Stimulated activated naive CD8-positive, alpha-beta T cell treated with anti-CD3 and anti-CD28 coated beads, Interleukin-15, amount 100 ng/mL, for 72 hours (primary cell): ENCODE results near the gene MAB21L4.
A peak's percentile ranks its signal among the peaks of the same experiment; 100 is the strongest.

Experiments
- ATAC-seq: fragments of 150-1000 bp; cut with Tn5 transposase; 2 replicates; pipeline ENCODE4 v1.10.0; 2021; ENCODE audit warnings: mild to moderate bottlenecking, moderate library complexity
- DNase-seq, 2 donors: peaks; one replicate each; pipeline ENCODE4 v3.0.0; 2021 to 2022
- H3K27ac Mint-ChIP-seq, 2 donors: one replicate each; pipeline ENCODE4 v1.8.0; 2022; ENCODE audit warnings: mild to moderate bottlenecking in 2 of 2, mixed read lengths in 2 of 2, moderate library complexity in 2 of 2
- H3K27me3 Mint-ChIP-seq: one replicate; pipeline ENCODE4 v1.8.0; 2022; ENCODE audit warnings: mixed read lengths
- H3K4me1 Mint-ChIP-seq: one replicate; pipeline ENCODE4 v1.8.0; 2022; ENCODE audit warnings: mild to moderate bottlenecking, mixed read lengths
- H3K4me3 Mint-ChIP-seq, 2 donors: one replicate each; pipeline ENCODE4 v1.8.0; 2022; ENCODE audit warnings: mild to moderate bottlenecking in 2 of 2, mixed read lengths in 2 of 2, moderate library complexity in 1 of 2
- H3K9me3 Mint-ChIP-seq, 2 donors: one replicate each; pipeline ENCODE4 v1.8.0; 2022; ENCODE audit warnings: mixed read lengths in 2 of 2

MAB21L4 gene

DNA sequence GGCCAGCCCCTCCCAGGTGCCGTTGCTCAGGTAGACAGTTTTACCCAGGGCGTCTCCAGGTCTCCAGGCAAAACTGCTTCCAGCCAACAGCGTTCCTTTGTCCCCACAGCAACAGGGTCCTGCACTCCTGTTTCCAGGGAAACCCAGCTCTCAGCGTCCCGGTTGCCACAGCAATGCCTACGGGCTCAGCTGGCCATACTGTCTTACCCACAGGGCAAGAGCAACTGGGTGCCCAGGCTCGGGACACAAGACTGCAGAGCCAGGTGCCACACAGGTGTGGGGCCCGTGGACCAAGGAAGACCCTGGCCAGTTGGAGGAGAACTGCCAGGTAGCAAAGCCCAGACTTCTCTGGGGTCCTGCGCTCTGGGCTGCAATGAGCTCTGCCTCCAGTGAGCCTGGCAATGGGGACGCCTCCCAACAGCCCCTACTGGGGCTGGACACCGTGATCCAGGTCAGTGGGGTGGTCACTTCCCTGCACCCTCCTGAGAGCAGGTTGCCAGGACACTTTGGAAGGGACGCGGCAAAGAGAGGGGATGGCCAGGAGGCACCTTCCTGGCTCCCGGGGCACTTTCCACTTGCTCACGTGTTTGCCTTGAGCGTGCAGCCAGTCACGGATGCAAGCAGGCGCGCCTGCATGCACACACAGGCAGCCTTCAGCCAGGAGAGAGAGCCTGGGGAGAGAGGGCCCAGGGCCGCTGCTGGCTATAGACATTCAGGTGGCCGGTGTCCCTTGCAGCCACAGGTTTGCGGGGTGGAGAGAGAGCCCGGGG is 10.4 kb upstream of the MAB21L4 start, which contains the start of gene CROCC2:
TSS of gene CROCC2 (plus strand) at position 196 of the 770 bp plus-strand sequence. CDS start at position 374, 178 bp downstream.
- Mint-ChIP-seq H3K27ac (no peak within 1 kb of the TSS), H3K4me3 (no peak within 1 kb of the TSS), H3K27me3 (peaks cover 19% of the 10 kb centered on the region), H3K9me3 (no peaks in the 10 kb centered on the region), H3K4me1 (no peaks in the 10 kb centered on the region)
- ATAC-seq (no peak), DNase-seq (no peak)

- no peaks in the 10 kb centered on the region for H3K9me3 Mint-ChIP-seq
- no peak overlapping the region for H3K27ac Mint-ChIP-seq
- peaks cover 24% of the 10 kb centered on the region for H3K27me3 Mint-ChIP-seq
- ATAC-seq (peak; percentile 31), DNase-seq (no peak)
- no peaks in the 10 kb centered on the region for H3K4me1 Mint-ChIP-seq
- H3K4me3 Mint-ChIP-seq = no peak overlapping the region
Observed at GRCh38 chr2:240905176-240905781, 9.3 kb upstream of the MAB21L4 start.

DNA sequence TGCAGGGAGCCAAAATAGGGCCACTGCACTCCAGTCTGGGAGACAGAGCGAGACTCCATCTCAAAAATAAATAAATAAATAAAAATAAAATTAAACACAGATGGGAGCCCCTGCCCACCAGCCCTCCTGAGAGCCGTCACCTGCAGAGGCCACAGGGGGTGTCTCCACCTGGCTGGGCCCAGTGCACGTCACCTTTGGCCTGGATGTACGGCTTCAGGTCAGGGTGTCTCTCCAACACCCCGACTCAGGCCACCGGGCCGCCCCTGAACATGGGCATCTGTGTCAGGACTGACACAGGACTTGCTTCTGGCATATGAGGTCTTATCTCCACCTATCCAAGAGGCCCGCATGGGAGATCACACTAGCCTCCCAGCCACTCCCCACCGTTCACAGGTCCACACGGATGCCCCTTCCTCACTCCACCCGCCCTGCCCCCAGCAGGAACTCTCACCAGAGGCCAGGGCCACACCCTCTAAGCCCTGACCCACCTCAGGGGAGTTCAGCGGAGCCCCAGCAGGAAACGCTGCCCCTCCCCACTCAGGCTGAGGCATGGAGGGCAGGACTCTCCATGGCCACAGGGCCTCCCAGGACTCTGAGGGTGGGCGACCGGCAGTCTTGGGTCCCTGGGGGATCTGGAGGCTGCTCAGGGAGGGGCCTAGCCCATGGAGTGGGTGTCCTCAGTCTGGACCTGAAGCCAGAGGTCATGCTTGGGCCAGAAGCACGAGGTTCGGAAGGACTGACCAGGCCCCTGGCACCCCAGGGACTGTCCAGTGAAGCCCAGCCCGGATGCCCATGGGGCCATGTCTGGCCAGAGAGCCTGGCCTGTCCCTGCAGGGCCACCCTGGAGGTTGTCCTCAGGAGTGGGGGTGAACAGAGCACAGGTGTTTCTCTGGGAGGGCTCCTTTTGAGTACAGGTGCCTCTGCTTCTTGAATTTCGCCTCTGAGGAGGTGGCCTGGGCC is 8.5 kb upstream of the MAB21L4 start:
- no peaks in the 10 kb centered on the region for H3K4me1 Mint-ChIP-seq
- no peak for DNase-seq
- H3K27ac Mint-ChIP-seq = no peak overlapping the region
- peaks cover 24% of the 10 kb centered on the region for H3K27me3 Mint-ChIP-seq
- H3K4me3 Mint-ChIP-seq = no peak overlapping the region
- ATAC-seq = no peak
- H3K9me3 Mint-ChIP-seq = no peaks in the 10 kb centered on the region

DNA sequence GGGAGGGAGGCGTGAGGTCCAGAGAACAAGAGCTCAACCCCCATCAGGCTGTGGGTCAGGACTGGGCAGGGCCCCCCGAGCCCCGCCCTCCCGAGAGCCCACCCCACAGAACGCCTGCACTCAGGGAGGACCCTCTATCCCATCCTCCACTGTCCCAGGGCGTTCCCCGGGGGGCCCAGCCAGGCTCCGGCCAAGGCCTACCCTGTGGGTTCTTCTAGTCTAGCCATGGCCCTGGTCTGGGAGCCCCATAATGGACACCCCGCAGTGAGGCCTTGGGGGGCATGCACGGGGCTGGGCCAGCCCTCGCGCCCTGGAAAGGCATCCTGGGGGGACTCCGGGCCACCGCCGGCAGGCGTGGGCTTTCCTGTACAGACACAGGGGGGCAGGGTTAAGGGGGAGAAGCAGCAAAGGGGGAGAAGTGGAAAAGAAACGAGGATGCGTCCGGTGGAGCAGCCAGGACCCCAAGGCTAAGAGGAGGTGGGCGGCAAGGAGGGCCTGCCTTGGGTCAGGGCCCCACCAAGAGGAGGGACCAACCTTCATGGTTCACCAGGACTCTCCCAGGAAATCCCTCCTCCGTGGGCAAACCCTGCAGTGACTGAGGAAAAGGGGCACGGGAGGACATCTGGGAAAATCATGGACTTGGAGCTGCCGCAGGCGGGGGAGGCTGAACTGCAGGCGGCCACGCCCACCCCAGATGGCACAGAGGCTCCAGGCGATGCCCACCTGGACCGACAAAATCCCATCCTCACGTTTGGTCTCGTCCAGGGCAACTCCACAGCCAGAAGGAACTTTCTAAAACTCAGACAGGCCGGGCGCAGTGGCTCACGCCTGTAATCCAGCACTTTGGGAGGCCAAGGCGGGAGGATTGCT is 7.5 kb upstream of the MAB21L4 start:
- no peak overlapping the region for H3K4me3 Mint-ChIP-seq
- no peak overlapping the region for H3K27ac Mint-ChIP-seq
- no peaks in the 10 kb centered on the region for H3K4me1 Mint-ChIP-seq
- H3K9me3 Mint-ChIP-seq = no peaks in the 10 kb centered on the region
- H3K27me3 Mint-ChIP-seq = peaks cover 24% of the 10 kb centered on the region
- DNase-seq = no peak
- no peak for ATAC-seq

DNA sequence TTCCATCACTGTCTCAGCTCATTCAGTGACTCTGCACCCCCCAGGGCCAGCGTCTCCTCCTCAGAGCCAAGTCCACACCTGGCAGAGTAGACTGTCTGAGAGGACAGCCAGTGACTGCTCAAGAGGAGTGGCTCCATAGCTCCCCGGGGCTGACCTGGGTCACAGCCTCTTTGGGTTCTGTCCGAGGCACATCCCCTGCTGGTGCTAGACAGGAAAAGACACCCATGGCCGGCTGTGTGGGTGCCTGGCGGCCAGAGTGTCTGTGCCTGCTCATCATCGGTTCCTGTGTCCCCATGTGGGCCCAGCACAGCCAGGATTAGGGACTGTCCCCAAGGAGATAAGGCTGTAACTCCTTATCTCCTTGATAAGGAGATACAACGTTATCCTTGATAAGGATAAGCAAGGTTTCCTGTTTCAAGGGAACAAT is 6.7 kb upstream of the MAB21L4 start:
- Mint-ChIP-seq H3K27me3 (peaks cover 24% of the 10 kb centered on the region), H3K4me1 (no peaks in the 10 kb centered on the region), H3K27ac (no peak overlapping the region), H3K4me3 (no peak overlapping the region), H3K9me3 (no peaks in the 10 kb centered on the region)
- ATAC-seq (no peak), DNase-seq (no peak)

DNA sequence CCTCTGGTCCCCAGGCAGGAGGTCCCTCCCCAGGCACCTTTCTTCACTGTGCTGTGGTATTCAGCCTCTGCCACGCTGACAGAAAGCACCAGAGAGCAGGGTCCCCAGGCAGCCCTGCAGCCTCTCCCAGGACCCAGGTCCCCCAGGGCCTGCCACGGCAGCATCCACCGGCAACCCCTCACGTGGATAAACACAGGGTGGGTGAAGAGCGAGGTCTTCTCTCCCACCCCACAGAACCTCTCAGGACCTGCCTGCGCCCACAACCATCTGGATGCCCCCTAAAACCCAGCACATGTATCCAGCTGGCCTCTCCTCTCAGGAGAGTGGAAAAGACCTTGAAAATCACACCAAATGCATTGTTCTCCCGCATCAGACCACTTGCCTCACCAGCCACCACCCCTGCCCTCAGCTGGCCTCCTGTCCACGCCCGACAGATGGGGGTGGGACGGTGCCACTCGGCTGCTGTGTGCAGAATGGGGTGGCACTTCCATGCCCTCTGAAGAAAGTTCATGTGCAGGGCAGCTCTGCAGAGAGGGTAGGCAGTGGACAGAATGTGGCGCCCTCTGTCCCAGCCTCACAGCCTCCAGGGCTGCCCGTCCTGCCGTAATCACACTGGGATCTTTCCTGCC is 6.1 kb upstream of the MAB21L4 start:
- Mint-ChIP-seq H3K27me3 (peaks cover 24% of the 10 kb centered on the region), H3K27ac (no peak overlapping the region), H3K4me3 (no peak overlapping the region), H3K9me3 (no peaks in the 10 kb centered on the region), H3K4me1 (no peaks in the 10 kb centered on the region)
- no peak for ATAC-seq
- DNase-seq = no peak

DNA sequence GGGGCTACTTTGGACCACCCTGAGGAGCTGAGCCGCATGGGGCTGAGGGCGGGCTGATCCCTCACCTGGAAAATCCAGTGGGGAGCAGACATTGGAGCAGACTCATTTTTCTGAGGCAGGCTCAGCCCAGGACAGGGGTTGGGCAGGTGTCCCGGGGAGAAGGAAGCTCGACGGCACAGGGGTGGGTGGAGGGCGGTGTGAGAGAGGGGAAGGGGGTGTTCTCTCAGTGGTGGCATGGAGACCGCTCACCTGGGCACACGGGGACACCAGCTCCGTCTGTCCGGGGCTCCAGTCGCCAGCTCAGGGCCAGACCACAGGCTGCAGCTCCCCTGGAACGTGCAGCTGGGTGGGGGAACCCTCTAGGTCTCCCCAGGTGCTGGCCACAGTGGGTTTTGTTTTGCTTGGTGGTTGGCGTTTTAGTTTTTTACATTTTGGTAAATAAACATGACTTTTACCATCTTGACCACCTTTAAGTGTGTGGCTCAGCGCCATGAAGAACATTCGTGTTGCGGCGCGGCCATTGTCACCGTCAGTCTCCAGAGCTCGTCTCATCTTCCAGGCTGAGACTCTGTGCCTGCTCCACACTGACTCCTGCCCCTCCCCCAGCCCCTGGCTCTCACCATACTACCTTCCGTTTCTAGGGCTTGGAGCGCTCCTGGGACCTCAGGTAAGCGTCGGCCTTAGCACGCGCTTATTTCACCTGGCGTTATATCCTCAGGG is 4.3 kb upstream of the MAB21L4 start:
- ATAC-seq (no peak), DNase-seq (no peak)
- peaks cover 16% of the 10 kb centered on the region for H3K27me3 Mint-ChIP-seq
- H3K9me3 Mint-ChIP-seq = no peaks in the 10 kb centered on the region
- H3K4me1 Mint-ChIP-seq = no peaks in the 10 kb centered on the region
- H3K4me3 Mint-ChIP-seq = no peak overlapping the region
- H3K27ac Mint-ChIP-seq = no peak overlapping the region

GRCh38 chr2:240899468-240899865 is 3.5 kb upstream of the MAB21L4 start:
- no peak overlapping the region for H3K4me3 Mint-ChIP-seq
- peaks cover 16% of the 10 kb centered on the region for H3K27me3 Mint-ChIP-seq
- H3K9me3 Mint-ChIP-seq = no peaks in the 10 kb centered on the region
- H3K27ac Mint-ChIP-seq = no peak overlapping the region
- ATAC-seq = no peak
- no peak for DNase-seq
- H3K4me1 Mint-ChIP-seq = no peaks in the 10 kb centered on the region

GRCh38 chr2:240898731-240899467 is 2.9 kb upstream of the MAB21L4 start:
- H3K27ac Mint-ChIP-seq = no peak overlapping the region
- H3K4me3 Mint-ChIP-seq = no peak overlapping the region
- H3K4me1 Mint-ChIP-seq = peaks cover 4% of the 10 kb centered on the region
- H3K9me3 Mint-ChIP-seq = no peaks in the 10 kb centered on the region
- H3K27me3 Mint-ChIP-seq = peaks cover 16% of the 10 kb centered on the region
- ATAC-seq = no peak
- no peak for DNase-seq

DNA sequence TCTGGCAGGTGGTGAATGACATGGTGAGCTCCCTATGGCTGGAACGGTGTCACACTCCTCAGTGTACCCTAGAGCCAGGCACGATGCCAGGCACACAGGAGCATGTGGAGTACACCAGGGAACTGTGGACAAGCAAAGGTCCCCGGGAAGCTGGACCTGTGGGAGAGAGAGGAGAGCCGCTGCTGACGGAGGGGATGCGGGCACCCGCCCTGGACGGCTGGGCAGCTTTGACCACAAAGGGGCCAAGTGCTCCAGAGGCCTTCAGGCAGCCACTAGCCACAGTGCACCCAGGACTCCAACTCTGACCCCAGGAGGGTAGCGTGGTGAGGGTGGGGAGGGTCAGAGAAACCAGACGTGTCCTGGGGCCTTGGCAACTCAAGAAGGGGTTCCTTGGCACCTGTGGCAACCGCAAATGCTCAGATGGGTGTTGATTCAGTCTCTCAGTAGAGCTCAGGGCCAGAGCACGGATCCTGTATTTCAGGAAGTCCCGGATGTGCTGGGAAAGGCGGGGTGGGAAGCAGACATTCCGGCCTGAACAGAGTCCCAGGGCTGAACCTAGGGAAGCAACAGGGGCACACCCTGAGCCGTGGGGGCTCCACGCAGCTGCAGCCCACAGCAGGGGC is 2.3 kb upstream of the MAB21L4 start:
- H3K4me1 Mint-ChIP-seq = peaks cover 11% of the 10 kb centered on the region
- DNase-seq = no peak
- no peaks in the 10 kb centered on the region for H3K9me3 Mint-ChIP-seq
- H3K27ac Mint-ChIP-seq = no peak overlapping the region
- H3K4me3 Mint-ChIP-seq = no peak overlapping the region
- peaks cover 16% of the 10 kb centered on the region for H3K27me3 Mint-ChIP-seq
- no peak for ATAC-seq

DNA sequence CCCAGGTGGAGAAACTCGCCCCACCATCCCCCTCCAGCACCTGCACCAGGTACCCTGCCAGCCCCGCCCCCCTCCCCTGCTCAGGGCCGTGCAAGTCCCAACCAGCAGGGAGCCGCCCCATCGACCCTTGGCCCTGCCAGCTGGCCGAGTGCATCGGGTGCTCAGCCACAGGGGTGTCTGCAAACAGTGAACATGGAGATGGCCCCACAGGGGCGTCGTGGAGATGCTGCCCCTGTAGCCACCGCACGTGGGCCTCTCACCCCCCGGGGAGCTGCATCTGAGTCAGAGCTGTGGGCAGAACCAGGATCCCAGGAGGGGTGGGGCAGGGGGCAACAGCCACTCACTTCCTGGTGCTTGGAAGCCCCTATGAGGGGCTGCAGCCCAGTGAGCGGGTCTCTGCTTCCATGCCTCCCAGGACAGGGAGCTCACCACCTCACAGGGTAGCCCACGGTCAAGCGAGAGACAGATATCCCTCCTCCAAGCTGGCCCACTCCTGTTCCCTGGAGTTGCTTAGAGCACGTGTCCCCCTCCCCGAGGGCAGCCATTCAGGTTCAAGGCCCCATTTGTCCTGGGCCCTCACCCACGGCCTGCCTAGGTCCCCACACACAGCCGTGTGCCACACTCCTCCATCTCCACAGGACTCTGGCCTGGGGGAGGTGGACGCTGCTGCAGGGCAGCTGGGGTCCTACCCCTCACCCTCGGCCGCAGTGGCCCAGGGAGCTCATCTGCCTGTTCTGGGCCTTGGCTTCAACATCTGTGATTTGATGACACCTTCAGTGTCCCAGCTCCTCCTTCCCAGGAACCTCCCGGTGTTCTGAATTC is 1.1 kb upstream of the MAB21L4 start:
- ATAC-seq = no peak
- no peak for DNase-seq
- Mint-ChIP-seq H3K4me3 (no peak overlapping the region), H3K27ac (no peak overlapping the region), H3K4me1 (peaks cover 11% of the 10 kb centered on the region), H3K27me3 (peaks cover 9% of the 10 kb centered on the region), H3K9me3 (no peaks in the 10 kb centered on the region)

DNA sequence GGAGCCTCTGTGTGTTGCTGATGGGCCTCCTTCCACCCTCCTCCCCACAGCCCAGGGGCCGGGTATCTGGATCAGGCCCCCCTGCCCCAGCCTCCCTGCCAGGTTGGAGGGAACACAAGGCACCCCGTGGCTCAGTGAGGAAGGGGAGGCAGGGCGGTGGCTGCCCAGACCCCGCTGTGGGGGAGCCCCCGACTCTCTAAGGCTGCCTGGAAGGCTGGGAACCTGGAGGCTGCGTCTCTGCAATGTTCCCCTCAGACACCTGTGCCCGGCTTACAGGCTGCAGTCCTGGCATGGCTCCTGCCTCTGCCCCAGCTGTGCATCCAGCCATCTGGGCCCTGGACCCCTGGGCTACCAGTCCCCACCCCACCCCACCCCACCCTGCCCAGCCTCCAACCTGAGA is 438 bp upstream of the MAB21L4 start:
- peaks cover 6% of the 10 kb centered on the region for H3K27me3 Mint-ChIP-seq
- peaks cover 11% of the 10 kb centered on the region for H3K4me1 Mint-ChIP-seq
- H3K4me3 Mint-ChIP-seq = no peak overlapping the region
- no peak overlapping the region for H3K27ac Mint-ChIP-seq
- ATAC-seq = no peak
- H3K9me3 Mint-ChIP-seq = no peaks in the 10 kb centered on the region
- DNase-seq = no peak
